ENCODE measurements around the gene HCFC2. TPM values are rescaled to one million over a fixed set of nuclear protein-coding genes. Genes with fewer than 3 reads are reported as not detected.

The HCFC2 gene
- total RNA-seq, 1 donor from 2014 or later: 10.3 TPM

- H3K4me3 ChIP-seq (ENCODE audit: insufficient read depth, low read depth, low read length): no peak overlapping the region
- peaks cover 29% of the 10 kb centered on the region for H3K79me2 ChIP-seq (ENCODE audit: insufficient read depth, low read length)
- FAIRE-seq (no peak), DNase-seq (ENCODE audit: low read depth) (no peak)
- H3K4me1 ChIP-seq (ENCODE audit: insufficient read depth, low read length): peaks cover 19% of the 10 kb centered on the region
- H3K36me3 Mint-ChIP-seq (ENCODE audit: low read depth, unreplicated experiment): peaks cover 7% of the 10 kb centered on the region
- H3K4me2 ChIP-seq (ENCODE audit: low read length): no peak overlapping the region
- no peaks in the 10 kb centered on the region for H3K9me3 Mint-ChIP-seq (ENCODE audit: unreplicated experiment)
- peaks cover 15% of the 10 kb centered on the region for H3K4me1 Mint-ChIP-seq (ENCODE audit: low read depth, unreplicated experiment)
- no peak overlapping the region for H3K27ac ChIP-seq (ENCODE audit: low read depth, low read length)
- H3K4me3 Mint-ChIP-seq (ENCODE audit: unreplicated experiment): no peak overlapping the region
- no peaks in the 10 kb centered on the region for H3K9me3 ChIP-seq (ENCODE audit: insufficient read depth, low read depth, low read length)
- H3K27me3 ChIP-seq (ENCODE audit: insufficient read depth, low read length): no peaks in the 10 kb centered on the region
- no peak overlapping the region for H3K27ac Mint-ChIP-seq (ENCODE audit: unreplicated experiment)
- H2AFZ ChIP-seq (ENCODE audit: low read depth, low read length): no peak overlapping the region
- peaks cover 1% of the 10 kb centered on the region for H4K20me1 ChIP-seq (ENCODE audit: insufficient read depth, low read length)
- TF ChIP-seq CTCF (IDR thresholded peaks at IDR 0.05; ENCODE audit: insufficient read depth, low read depth, low read length): no peak
- TF ChIP-seq EZH2 (IDR thresholded peaks at IDR 0.05; ENCODE audit: insufficient read depth, low read length): no peak
- H3K9ac ChIP-seq (ENCODE audit: low read length): no peak overlapping the region
- no peaks in the 10 kb centered on the region for H3K27me3 Mint-ChIP-seq (ENCODE audit: low read depth, unreplicated experiment)
- H3K36me3 ChIP-seq (ENCODE audit: insufficient read depth, low read length): peaks cover 26% of the 10 kb centered on the region
These were observed 62.2 kb downstream of the HCFC2 start for GRCh38 chr12:104126548-104126947.

- Histone ChIP-seq H3K79me2 (ENCODE audit: insufficient read depth, low read length) (peaks cover 67% of the 10 kb centered on the region), H3K9ac (ENCODE audit: low read length) (no peak overlapping the region), H2AFZ (ENCODE audit: low read depth, low read length) (no peak overlapping the region), H3K4me1 (ENCODE audit: insufficient read depth, low read length) (peaks cover 13% of the 10 kb centered on the region), H3K27ac (ENCODE audit: low read depth, low read length) (no peak overlapping the region), H4K20me1 (ENCODE audit: insufficient read depth, low read length) (peaks cover 16% of the 10 kb centered on the region), H3K9me3 (ENCODE audit: insufficient read depth, low read depth, low read length) (no peaks in the 10 kb centered on the region), H3K4me2 (ENCODE audit: low read length) (peak overlapping the region; percentile 36), H3K27me3 (ENCODE audit: insufficient read depth, low read length) (no peaks in the 10 kb centered on the region), H3K4me3 (ENCODE audit: insufficient read depth, low read depth, low read length) (no peak overlapping the region), H3K36me3 (ENCODE audit: insufficient read depth, low read length) (peaks cover 20% of the 10 kb centered on the region)
- DNase-seq (ENCODE audit: low read depth) (peak; percentile 26), FAIRE-seq (no peak)
- Mint-ChIP-seq H3K36me3 (ENCODE audit: low read depth, unreplicated experiment) (no peaks in the 10 kb centered on the region), H3K4me1 (ENCODE audit: low read depth, unreplicated experiment) (peaks cover 17% of the 10 kb centered on the region), H3K27me3 (ENCODE audit: low read depth, unreplicated experiment) (no peaks in the 10 kb centered on the region), H3K27ac (ENCODE audit: unreplicated experiment) (no peak overlapping the region), H3K4me3 (ENCODE audit: unreplicated experiment) (no peak overlapping the region), H3K9me3 (ENCODE audit: unreplicated experiment) (no peaks in the 10 kb centered on the region)
- TF ChIP-seq EZH2 (IDR thresholded peaks at IDR 0.05; ENCODE audit: insufficient read depth, low read length): no peak
- no peak for TF ChIP-seq CTCF (IDR thresholded peaks at IDR 0.05; ENCODE audit: insufficient read depth, low read depth, low read length)
These were observed 66.4 kb downstream of the HCFC2 start for GRCh38 chr12:104130760-104131159.

- Mint-ChIP-seq H3K9me3 (ENCODE audit: unreplicated experiment) (no peaks in the 10 kb centered on the region), H3K4me3 (ENCODE audit: unreplicated experiment) (no peak overlapping the region), H3K4me1 (ENCODE audit: low read depth, unreplicated experiment) (peaks cover 24% of the 10 kb centered on the region), H3K27me3 (ENCODE audit: low read depth, unreplicated experiment) (no peaks in the 10 kb centered on the region), H3K36me3 (ENCODE audit: low read depth, unreplicated experiment) (no peaks in the 10 kb centered on the region), H3K27ac (ENCODE audit: unreplicated experiment) (no peak overlapping the region)
- H3K9me3 ChIP-seq (ENCODE audit: insufficient read depth, low read depth, low read length): no peaks in the 10 kb centered on the region
- H3K27me3 ChIP-seq (ENCODE audit: insufficient read depth, low read length): no peaks in the 10 kb centered on the region
- no peak overlapping the region for H3K4me2 ChIP-seq (ENCODE audit: low read length)
- FAIRE-seq (no peak), DNase-seq (ENCODE audit: low read depth) (no peak)
- no peak overlapping the region for H3K4me3 ChIP-seq (ENCODE audit: insufficient read depth, low read depth, low read length)
- peaks cover 16% of the 10 kb centered on the region for H4K20me1 ChIP-seq (ENCODE audit: insufficient read depth, low read length)
- peaks cover 16% of the 10 kb centered on the region for H3K36me3 ChIP-seq (ENCODE audit: insufficient read depth, low read length)
- no peak overlapping the region for H3K27ac ChIP-seq (ENCODE audit: low read depth, low read length)
- H3K4me1 ChIP-seq (ENCODE audit: insufficient read depth, low read length): peaks cover 19% of the 10 kb centered on the region
- no peak overlapping the region for H3K9ac ChIP-seq (ENCODE audit: low read length)
- H3K79me2 ChIP-seq (ENCODE audit: insufficient read depth, low read length): peaks cover 75% of the 10 kb centered on the region
- TF ChIP-seq EZH2 (IDR thresholded peaks at IDR 0.05; ENCODE audit: insufficient read depth, low read length): no peak
- TF ChIP-seq CTCF (IDR thresholded peaks at IDR 0.05; ENCODE audit: insufficient read depth, low read depth, low read length): no peak
- H2AFZ ChIP-seq (ENCODE audit: low read depth, low read length): no peak overlapping the region
These were observed 67.3 kb downstream of the HCFC2 start for GRCh38 chr12:104131609-104132008.

Measured in astrocyte (in vitro differentiated cells and primary cell).